Immature natural killer cell (primary cell): ENCODE data around the gene EEF2KMT. TPM values are rescaled to one million over a fixed set of nuclear protein-coding genes. Genes with fewer than 3 reads are reported as not detected.
A peak's percentile ranks its signal among the peaks of the same experiment; 100 is the strongest.
"Not testable (repeated sequence)": the region's sequence is repeated elsewhere in the genome, so short reads cannot be mapped to it uniquely, and the experiment has no call there.

Experiments
- DNase-seq, 3 donors: peaks; one replicate each; pipeline ENCODE4 v3.0.0; 2022; ENCODE audit warnings: mixed read lengths in 1 of 3
- H3K27ac Mint-ChIP-seq, 6 donors: one replicate each; pipeline ENCODE4 v1.8.0; 2020; ENCODE audit warnings: mixed read lengths in 6 of 6, mild to moderate bottlenecking in 5 of 6, inconsistent platforms in 4 of 6, moderate library complexity in 3 of 6
- H3K27me3 Mint-ChIP-seq, 3 donors: one replicate each; pipeline ENCODE4 v1.8.0; 2020 to 2021; ENCODE audit warnings: low read depth in 3 of 3, mild to moderate bottlenecking in 3 of 3, mixed read lengths in 3 of 3, moderate library complexity in 3 of 3, inconsistent platforms in 1 of 3
- H3K36me3 Mint-ChIP-seq, 3 donors: one replicate each; pipeline ENCODE4 v1.8.0; 2020; ENCODE audit warnings: mixed read lengths in 3 of 3, inconsistent platforms in 2 of 3, mild to moderate bottlenecking in 2 of 3
- H3K4me1 Mint-ChIP-seq, 2 donors: one replicate each; pipeline ENCODE4 v1.8.0; 2020; ENCODE audit warnings: inconsistent platforms in 2 of 2, mild to moderate bottlenecking in 2 of 2, mixed read lengths in 2 of 2, moderate library complexity in 1 of 2
- H3K4me3 Mint-ChIP-seq, 5 donors: one replicate each; pipeline ENCODE4 v1.8.0; 2020; ENCODE audit warnings: mild to moderate bottlenecking in 5 of 5, mixed read lengths in 5 of 5, inconsistent platforms in 3 of 5, moderate library complexity in 3 of 5
- H3K9me3 Mint-ChIP-seq, 6 donors: one replicate each; pipeline ENCODE4 v1.8.0; 2020; ENCODE audit warnings: mild to moderate bottlenecking in 6 of 6, mixed read lengths in 6 of 6, inconsistent platforms in 4 of 6, moderate library complexity in 3 of 6
- polyA plus RNA-seq, 3 donors: library from polyadenylated mRNA; unstranded; fragments of 300-500 nt; fragmentation: Illumina TruSeq; gene quantifications; one replicate each; pipeline ENCODE4 v1.2.3, GENCODE V29; 2021

EEF2KMT gene
- polyA plus RNA-seq, 3 donors from 2014 or later: 3.6 to 17.3 (median 11.8) TPM

- peak in 2 of 3 donors; percentile 6 to 22 for DNase-seq
Observed at GRCh38 chr16:5056352-5056751, 41.2 kb downstream of the EEF2KMT start.

GRCh38 chr16:5054876-5055865 is 42.4 kb downstream of the EEF2KMT start:
- peaks cover 2 to 3% (median 2%) of the 10 kb centered on the region in 3 donors for H3K27me3 Mint-ChIP-seq
- H3K36me3 Mint-ChIP-seq: no peaks in the 10 kb centered on the region
- DNase-seq: no peak
- no peaks in the 10 kb centered on the region for H3K4me1 Mint-ChIP-seq
- no peak overlapping the region for H3K27ac Mint-ChIP-seq
- H3K4me3 Mint-ChIP-seq: no peak overlapping the region
- H3K9me3 Mint-ChIP-seq: no peaks in the 10 kb centered on the region

More at GRCh38 chr16:5056352-5056751, 41.2 kb downstream of the EEF2KMT start:
- Mint-ChIP-seq H3K36me3 (no peaks in the 10 kb centered on the region), H3K27ac (no peak overlapping the region), H3K4me3 (no peak overlapping the region), H3K4me1 (no peaks in the 10 kb centered on the region), H3K9me3 (no peaks in the 10 kb centered on the region), H3K27me3 (peaks cover 2 to 4% (median 3%) of the 10 kb centered on the region in 3 donors)

- Mint-ChIP-seq H3K27me3 (peaks cover 2 to 5% (median 4%) of the 10 kb centered on the region in 3 donors), H3K4me1 (no peaks in the 10 kb centered on the region), H3K9me3 (no peaks in the 10 kb centered on the region), H3K36me3 (no peaks in the 10 kb centered on the region), H3K27ac (no peak overlapping the region), H3K4me3 (no peak overlapping the region)
- DNase-seq: no peak
Observed at GRCh38 chr16:5046914-5047313, 50.7 kb downstream of the EEF2KMT start.

GRCh38 chr16:5045499-5046115 is 52.0 kb downstream of the EEF2KMT start:
- Mint-ChIP-seq H3K36me3 (no peaks in the 10 kb centered on the region), H3K27ac (no peak overlapping the region), H3K9me3 (no peaks in the 10 kb centered on the region), H3K4me3 (no peak overlapping the region), H3K4me1 (no peaks in the 10 kb centered on the region), H3K27me3 (peaks cover 2 to 5% (median 2%) of the 10 kb centered on the region in 3 donors)
- no peak for DNase-seq

- not testable (repeated sequence) for DNase-seq, H3K36me3 Mint-ChIP-seq, H3K4me3 Mint-ChIP-seq, H3K4me1 Mint-ChIP-seq, H3K9me3 Mint-ChIP-seq, H3K27ac Mint-ChIP-seq, H3K27me3 Mint-ChIP-seq
Observed at GRCh38 chr16:5044581-5044980, 53.0 kb downstream of the EEF2KMT start.

- H3K36me3 Mint-ChIP-seq: peaks cover 0 to 4% (median 0%) of the 10 kb centered on the region in 3 donors
- no peaks in the 10 kb centered on the region for H3K9me3 Mint-ChIP-seq
- H3K4me1 Mint-ChIP-seq: no peaks in the 10 kb centered on the region
- no peak overlapping the region for H3K27ac Mint-ChIP-seq
- no peak overlapping the region for H3K4me3 Mint-ChIP-seq
- no peak for DNase-seq
- peaks cover 1 to 5% (median 2%) of the 10 kb centered on the region in 3 donors for H3K27me3 Mint-ChIP-seq
Observed at GRCh38 chr16:5044011-5044540, 53.5 kb downstream of the EEF2KMT start.

- Mint-ChIP-seq H3K4me3 (no peak overlapping the region), H3K36me3 (peaks cover 0 to 4% (median 0%) of the 10 kb centered on the region in 3 donors), H3K27ac (no peak overlapping the region), H3K4me1 (no peaks in the 10 kb centered on the region), H3K27me3 (peaks cover 0 to 2% (median 1%) of the 10 kb centered on the region in 3 donors), H3K9me3 (no peaks in the 10 kb centered on the region)
- DNase-seq: no peak
Observed at GRCh38 chr16:5042574-5043171, 54.9 kb downstream of the EEF2KMT start.

GRCh38 chr16:5041600-5042133 is 55.9 kb downstream of the EEF2KMT start:
- peaks cover 0 to 4% (median 0%) of the 10 kb centered on the region in 3 donors for H3K36me3 Mint-ChIP-seq
- no peaks in the 10 kb centered on the region for H3K4me1 Mint-ChIP-seq
- H3K27me3 Mint-ChIP-seq: peaks cover 0 to 1% (median 0%) of the 10 kb centered on the region in 3 donors
- H3K9me3 Mint-ChIP-seq: no peaks in the 10 kb centered on the region
- no peak overlapping the region for H3K4me3 Mint-ChIP-seq
- no peak for DNase-seq
- no peak overlapping the region for H3K27ac Mint-ChIP-seq

- H3K36me3 Mint-ChIP-seq: peaks cover 0 to 4% (median 0%) of the 10 kb centered on the region in 3 donors
- H3K27me3 Mint-ChIP-seq: peaks cover 0 to 1% (median 0%) of the 10 kb centered on the region in 3 donors
- H3K9me3 Mint-ChIP-seq: no peaks in the 10 kb centered on the region
- peak overlapping the region in 1 of 6 donors; percentile 69 for H3K27ac Mint-ChIP-seq
- no peak overlapping the region for H3K4me3 Mint-ChIP-seq
- DNase-seq: no peak
- no peaks in the 10 kb centered on the region for H3K4me1 Mint-ChIP-seq
Observed at GRCh38 chr16:5040451-5040850, 57.1 kb downstream of the EEF2KMT start.

GRCh38 chr16:5036228-5037156 is 61.1 kb downstream of the EEF2KMT start:
- DNase-seq: no peak
- H3K27me3 Mint-ChIP-seq: peaks cover 3 to 8% (median 5%) of the 10 kb centered on the region in 3 donors
- H3K4me1 Mint-ChIP-seq: peaks cover 16 to 19% of the 10 kb centered on the region in 2 donors
- H3K4me3 Mint-ChIP-seq: no peak overlapping the region
- H3K36me3 Mint-ChIP-seq: peaks cover 0 to 4% (median 1%) of the 10 kb centered on the region in 3 donors
- H3K27ac Mint-ChIP-seq: peak overlapping the region in 1 of 6 donors; percentile 74
- H3K9me3 Mint-ChIP-seq: no peaks in the 10 kb centered on the region

GRCh38 chr16:5035909-5036227 is 61.7 kb downstream of the EEF2KMT start:
- DNase-seq: no peak
- H3K36me3 Mint-ChIP-seq: peaks cover 0 to 4% (median 3%) of the 10 kb centered on the region in 3 donors
- H3K9me3 Mint-ChIP-seq: no peaks in the 10 kb centered on the region
- H3K4me3 Mint-ChIP-seq: peak overlapping the region in 2 of 5 donors; percentile 42 to 54
- no peak overlapping the region for H3K27ac Mint-ChIP-seq
- H3K4me1 Mint-ChIP-seq: peaks cover 16 to 19% of the 10 kb centered on the region in 2 donors
- H3K27me3 Mint-ChIP-seq: peaks cover 3 to 8% (median 5%) of the 10 kb centered on the region in 3 donors
